ENCODE measurements around the gene RABGAP1L.
A peak's percentile ranks its signal among the peaks of the same experiment; 100 is the strongest.

The RABGAP1L gene

GRCh38 chr1:174789399-174789798 is 630.1 kb downstream of the RABGAP1L start:
- DNase-seq (ENCODE audit: extremely low read depth, low read depth), result peak; percentile 33
- TF ChIP-seq CTCF (IDR thresholded peaks at IDR 0.05; ENCODE audit: low read depth, low read length, missing control alignments), result no peak
- H3K4me3 ChIP-seq (replicated peaks; ENCODE audit: low read depth, low read length), result no peak overlapping the region

- no peak for TF ChIP-seq CTCF (IDR thresholded peaks at IDR 0.05; ENCODE audit: low read depth, low read length, missing control alignments)
- no peak overlapping the region for H3K4me3 ChIP-seq (replicated peaks; ENCODE audit: low read depth, low read length)
- no peak for DNase-seq (ENCODE audit: extremely low read depth, low read depth)
These were observed 632.5 kb downstream of the RABGAP1L start for GRCh38 chr1:174791863-174792262.

- TF ChIP-seq CTCF (IDR thresholded peaks at IDR 0.05; ENCODE audit: low read depth, low read length, missing control alignments), result no peak
- no peak overlapping the region for H3K4me3 ChIP-seq (replicated peaks; ENCODE audit: low read depth, low read length)
- DNase-seq (ENCODE audit: extremely low read depth, low read depth), result no peak
These were observed 635.5 kb downstream of the RABGAP1L start for GRCh38 chr1:174794861-174795260.

- no peak for DNase-seq (ENCODE audit: extremely low read depth, low read depth)
- TF ChIP-seq CTCF (IDR thresholded peaks at IDR 0.05; ENCODE audit: low read depth, low read length, missing control alignments), result no peak
- H3K4me3 ChIP-seq (replicated peaks; ENCODE audit: low read depth, low read length), result no peak overlapping the region
These were observed 636.5 kb downstream of the RABGAP1L start for GRCh38 chr1:174795806-174796205.

GRCh38 chr1:174797398-174797797 is 638.1 kb downstream of the RABGAP1L start:
- TF ChIP-seq CTCF (IDR thresholded peaks at IDR 0.05; ENCODE audit: low read depth, low read length, missing control alignments), result no peak
- no peak for DNase-seq (ENCODE audit: extremely low read depth, low read depth)
- no peak overlapping the region for H3K4me3 ChIP-seq (replicated peaks; ENCODE audit: low read depth, low read length)

GRCh38 chr1:174799136-174799479 is 639.8 kb downstream of the RABGAP1L start:
- TF ChIP-seq CTCF (IDR thresholded peaks at IDR 0.05; ENCODE audit: low read depth, low read length, missing control alignments), result no peak
- DNase-seq (ENCODE audit: extremely low read depth, low read depth), result no peak
- H3K4me3 ChIP-seq (replicated peaks; ENCODE audit: low read depth, low read length), result no peak overlapping the region; the same call in 1 of the 2 replicates

- no peak for TF ChIP-seq CTCF (IDR thresholded peaks at IDR 0.05; ENCODE audit: low read depth, low read length, missing control alignments)
- H3K4me3 ChIP-seq (replicated peaks; ENCODE audit: low read depth, low read length), result peak overlapping the region; percentile 38
- DNase-seq (ENCODE audit: extremely low read depth, low read depth), result no peak
These were observed 641.0 kb downstream of the RABGAP1L start for GRCh38 chr1:174800216-174800851.

Measured in HFF-Myc (cell line).